OCI-LY7 (cell line): ENCODE results near the gene IMMP2L. TPM values are rescaled to one million over a fixed set of nuclear protein-coding genes. Genes with fewer than 3 reads are reported as not detected.

Experiments
- BruUV-seq: library from RNA; stranded (reverse); fragments of 400-500 nt; replicated peaks from 2 replicates; lab custom pipeline; 2021; lab: Mats Ljungman, UMichigan
- CTCF ChIA-PET: fragments of 300-600 bp; sonication (Branson Sonifier 250); formaldehyde crosslinking; loops from one replicate; lab custom pipeline; 2022; ENCODE audit warnings: antibody characterized with exemption; ENCODE audit not compliant: unreplicated experiment; lab: Charles Lee
- POLR2A ChIA-PET: fragments of 300-600 bp; sonication (Branson Sonifier 250); formaldehyde crosslinking; loops from one replicate; lab custom pipeline; 2022; ENCODE audit warnings: antibody characterized with exemption; lab: Charles Lee
- DNase-seq: peaks from one replicate; pipeline ENCODE4 v3.0.0-alpha.2; 2015; ENCODE audit warnings: low spot score
- H2AFZ ChIP-seq: fragments of 200-600 bp; sonication (generic), shearing (Covaris generic); 2 replicates; pipeline ENCODE4 v1.6.1; 2014; ENCODE audit warnings: mild to moderate bottlenecking, antibody characterized with exemption, low read length, moderate library complexity
- H3K27ac ChIP-seq: fragments of 200-600 bp; sonication (generic); 2 replicates; pipeline ENCODE4 v1.5.1; 2014; ENCODE audit warnings: mixed run types, low read depth, mild to moderate bottlenecking, moderate library complexity, low read length, inconsistent platforms; ENCODE audit not compliant: poor library complexity, severe bottlenecking
- H3K36me3 ChIP-seq: fragments of 200-600 bp; sonication (generic); 2 replicates; pipeline ENCODE4 v1.6.1; 2014; ENCODE audit warnings: mild to moderate bottlenecking, antibody characterized with exemption, low read length, moderate library complexity, mixed read lengths; ENCODE audit not compliant: insufficient read depth
- H3K4me1 ChIP-seq: fragments of 200-600 bp; sonication (generic); 2 replicates; pipeline ENCODE4 v1.5.1; 2014; ENCODE audit warnings: mild to moderate bottlenecking, low read length; ENCODE audit not compliant: insufficient read depth, poor library complexity, severe bottlenecking
- H3K4me2 ChIP-seq: fragments of 200-600 bp; sonication (generic); 2 replicates; pipeline ENCODE4 v1.6.1; 2014; ENCODE audit warnings: mild to moderate bottlenecking, low read length
- H3K4me3 ChIP-seq: fragments of 200-600 bp; sonication (generic); 2 replicates; pipeline ENCODE4 v1.5.1; 2014; ENCODE audit warnings: mild to moderate bottlenecking, low read depth, low read length; ENCODE audit not compliant: poor library complexity, severe bottlenecking
- H3K79me2 ChIP-seq: fragments of 200-600 bp; sonication (generic); 2 replicates; pipeline ENCODE4 v1.6.1; 2016; ENCODE audit warnings: low read depth, mild to moderate bottlenecking, low read length, moderate library complexity, mixed read lengths; ENCODE audit not compliant: insufficient read depth
- H3K9me2 ChIP-seq: fragments of 200-600 bp; sonication (generic); 2 replicates; pipeline ENCODE4 v1.6.1; 2016; ENCODE audit warnings: mild to moderate bottlenecking, low read length, mixed read lengths; ENCODE audit not compliant: insufficient read depth
- H3K9me3 ChIP-seq: fragments of 200-600 bp; sonication (generic); 2 replicates; pipeline ENCODE4 v1.6.1; 2014; ENCODE audit warnings: mild to moderate bottlenecking, mixed run types, low read length, mixed read lengths
- H4K20me1 ChIP-seq: fragments of 200-600 bp; sonication (generic); 2 replicates; pipeline ENCODE4 v1.6.1; 2014; ENCODE audit warnings: mild to moderate bottlenecking, antibody characterized with exemption, low read length, moderate library complexity, mixed read lengths; ENCODE audit not compliant: insufficient read depth
- EZH2phosphoT487 ChIP-seq: fragments of 200-600 bp; sonication (generic); IDR thresholded peaks from 2 replicates; pipeline ENCODE4 v1.6.1; 2018; ENCODE audit warnings: low read depth, borderline replicate concordance, mild to moderate bottlenecking, mixed run types, antibody characterized with exemption, low read length, moderate library complexity, mixed read lengths
- intact Hi-C: fragments of 100-400 bp; cut with micrococcal nuclease; formaldehyde crosslinking; loops from one replicate; pipeline ENCODE4 v1.10.0; 2022; ENCODE audit not compliant: unreplicated experiment
- total RNA-seq, 2 experiments: library from RNA; depleted of rRNA in 1 of 2; stranded (reverse); fragments of >200 nt in 1 of 2; shearing (Covaris generic) in 1 of 2; gene quantifications; 2 replicates each; pipeline ENCODE4 v1.2.3, GENCODE V29; 2014 to 2022
- TF ChIP-seq, protein P1 (sequence below): fragments of 200-600 bp; sonication (generic); conservative IDR thresholded peaks from 2 replicates; pipeline ENCODE4 v1.5.1; 2014; ENCODE audit warnings: mild to moderate bottlenecking, antibody characterized with exemption, low read length, moderate library complexity, mixed read lengths

IMMP2L gene
- total RNA-seq, 2 experiments from 2014 or later = 8.0 to 25.4 TPM

- ChIA-PET CTCF (no interaction called here), POLR2A (no interaction called here)
- no peaks in the 10 kb centered on the region for H3K79me2 ChIP-seq
- H4K20me1 ChIP-seq = no peaks in the 10 kb centered on the region
- H3K27ac ChIP-seq = no peak overlapping the region
- H3K4me2 ChIP-seq = no peak overlapping the region
- no peaks in the 10 kb centered on the region for H3K9me3 ChIP-seq
- no TSS peak for BruUV-seq
- no peak overlapping the region for H3K4me3 ChIP-seq
- H3K9me2 ChIP-seq = no peaks in the 10 kb centered on the region
- H3K36me3 ChIP-seq = no peaks in the 10 kb centered on the region
- no peak overlapping the region for H2AFZ ChIP-seq
- no peak for DNase-seq
- intact Hi-C loops = no loop called here
- no peak for TF ChIP-seq EZH2phosphoT487
- TF ChIP-seq, protein P1, sequence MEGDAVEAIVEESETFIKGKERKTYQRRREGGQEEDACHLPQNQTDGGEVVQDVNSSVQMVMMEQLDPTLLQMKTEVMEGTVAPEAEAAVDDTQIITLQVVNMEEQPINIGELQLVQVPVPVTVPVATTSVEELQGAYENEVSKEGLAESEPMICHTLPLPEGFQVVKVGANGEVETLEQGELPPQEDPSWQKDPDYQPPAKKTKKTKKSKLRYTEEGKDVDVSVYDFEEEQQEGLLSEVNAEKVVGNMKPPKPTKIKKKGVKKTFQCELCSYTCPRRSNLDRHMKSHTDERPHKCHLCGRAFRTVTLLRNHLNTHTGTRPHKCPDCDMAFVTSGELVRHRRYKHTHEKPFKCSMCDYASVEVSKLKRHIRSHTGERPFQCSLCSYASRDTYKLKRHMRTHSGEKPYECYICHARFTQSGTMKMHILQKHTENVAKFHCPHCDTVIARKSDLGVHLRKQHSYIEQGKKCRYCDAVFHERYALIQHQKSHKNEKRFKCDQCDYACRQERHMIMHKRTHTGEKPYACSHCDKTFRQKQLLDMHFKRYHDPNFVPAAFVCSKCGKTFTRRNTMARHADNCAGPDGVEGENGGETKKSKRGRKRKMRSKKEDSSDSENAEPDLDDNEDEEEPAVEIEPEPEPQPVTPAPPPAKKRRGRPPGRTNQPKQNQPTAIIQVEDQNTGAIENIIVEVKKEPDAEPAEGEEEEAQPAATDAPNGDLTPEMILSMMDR = no peak
- no peaks in the 10 kb centered on the region for H3K4me1 ChIP-seq
These were observed 648.0 kb downstream of the IMMP2L start for GRCh38 chr7:110914263-110914662.

GRCh38 chr7:110911632-110912031, 650.7 kb downstream of the IMMP2L start:
- intact Hi-C loops = no loop called here
- Histone ChIP-seq H3K79me2 (no peaks in the 10 kb centered on the region), H3K4me2 (no peak overlapping the region), H4K20me1 (no peaks in the 10 kb centered on the region), H2AFZ (no peak overlapping the region), H3K9me2 (no peaks in the 10 kb centered on the region), H3K4me3 (no peak overlapping the region), H3K36me3 (no peaks in the 10 kb centered on the region), H3K27ac (no peak overlapping the region), H3K9me3 (no peaks in the 10 kb centered on the region), H3K4me1 (no peaks in the 10 kb centered on the region)
- no peak for DNase-seq
- TF ChIP-seq EZH2phosphoT487 = no peak
- TF ChIP-seq, protein P1 = no peak
- BruUV-seq = no TSS peak
- ChIA-PET POLR2A (no interaction called here), CTCF (no interaction called here)

DNA sequence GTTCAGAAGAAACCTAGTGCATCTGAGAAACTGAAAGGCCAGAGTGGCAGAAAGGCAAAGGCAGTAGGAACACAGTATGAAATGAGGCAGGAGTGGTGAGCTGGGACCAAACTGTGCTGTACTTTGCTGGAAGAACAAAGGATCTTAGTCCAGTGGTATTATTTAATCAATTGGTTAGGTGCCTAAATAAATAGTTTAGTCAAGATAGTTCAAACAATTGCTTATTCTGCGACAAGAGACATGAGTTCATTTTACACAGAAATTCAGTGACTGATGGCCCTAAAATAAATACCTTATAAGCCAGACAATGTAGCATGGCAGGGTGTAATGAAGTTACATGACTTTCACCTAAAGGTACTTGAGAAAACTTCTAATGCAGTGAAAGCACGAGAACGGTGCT, 653.2 kb downstream of the IMMP2L start:
- Histone ChIP-seq H3K9me2 (no peaks in the 10 kb centered on the region), H3K4me1 (no peaks in the 10 kb centered on the region), H3K79me2 (no peaks in the 10 kb centered on the region), H4K20me1 (no peaks in the 10 kb centered on the region), H3K27ac (no peak overlapping the region), H3K4me2 (no peak overlapping the region), H2AFZ (no peak overlapping the region), H3K36me3 (no peaks in the 10 kb centered on the region), H3K4me3 (no peak overlapping the region), H3K9me3 (0 out of 2 replicates have a peak, but pooled peaks cover 6% of the 10 kb centered on the region)
- no TSS peak for BruUV-seq
- no peak for TF ChIP-seq EZH2phosphoT487
- TF ChIP-seq, protein P1 = no peak
- intact Hi-C loops = no loop called here
- no peak for DNase-seq
- ChIA-PET CTCF (no interaction called here), POLR2A (no interaction called here)
